GM20431 (cell line): ENCODE measurements around the gene KCNK3.
"Not testable (repeated sequence)": the region's sequence is repeated elsewhere in the genome, so short reads cannot be mapped to it uniquely, and the experiment has no call there.

Experiments
- in situ Hi-C: fragments of 300-500 bp; cut with MseI, MboI; formaldehyde crosslinking; loops from one replicate; pipeline ENCODE4 v1.15.0; 2020; ENCODE audit warnings: low sequenced_read_pairs; ENCODE audit not compliant: unreplicated experiment

Gene KCNK3

DNA sequence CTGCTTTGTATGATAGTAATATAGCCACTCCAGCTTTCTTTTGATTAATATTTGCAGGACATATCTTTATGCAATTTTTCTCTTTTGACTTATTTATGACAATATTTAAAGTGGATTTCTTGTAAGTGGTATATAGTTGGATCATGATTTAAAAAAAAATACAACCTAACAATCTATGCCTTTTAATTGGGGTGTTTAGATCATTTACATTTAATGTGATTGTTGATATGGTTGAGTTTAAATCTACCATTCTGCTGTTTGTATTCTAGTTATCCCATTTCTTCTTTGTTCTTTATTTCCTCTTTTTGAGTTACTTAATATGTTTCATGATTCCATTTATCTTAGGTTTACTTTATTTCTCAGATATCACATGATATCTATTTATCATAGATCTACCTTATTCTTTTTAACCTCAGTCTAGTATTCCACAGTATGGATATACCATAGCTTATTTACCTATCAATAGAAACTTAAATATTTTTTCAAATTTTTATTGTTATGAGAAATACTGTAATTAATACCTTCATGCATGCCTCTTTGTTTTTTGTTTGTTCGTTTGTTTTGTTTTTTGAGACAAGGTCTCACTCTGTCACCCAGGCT lies 32.1 kb upstream of the KCNK3 start:
- in situ Hi-C loops = no loop called here

DNA sequence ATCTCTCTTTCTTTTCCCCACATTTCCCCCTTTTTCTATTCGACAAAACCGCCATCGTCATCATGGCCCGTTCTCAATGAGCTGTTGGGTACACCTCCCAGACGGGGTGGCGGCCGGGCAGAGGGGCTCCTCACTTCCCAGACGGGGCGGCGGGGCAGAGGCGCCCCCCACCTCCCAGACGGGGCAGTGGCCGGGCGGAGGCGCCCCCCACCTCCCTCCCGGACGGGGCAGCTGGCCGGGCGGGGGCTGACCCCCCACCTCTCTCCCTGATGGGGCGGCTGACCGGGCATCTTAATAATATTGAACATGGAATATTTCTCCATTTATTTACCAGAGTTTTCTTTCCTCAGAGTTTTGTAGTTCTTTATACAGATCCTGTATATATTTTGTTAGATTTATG lies 27.2 kb upstream of the KCNK3 start:
- in situ Hi-C loops = not testable (repeated sequence)

DNA sequence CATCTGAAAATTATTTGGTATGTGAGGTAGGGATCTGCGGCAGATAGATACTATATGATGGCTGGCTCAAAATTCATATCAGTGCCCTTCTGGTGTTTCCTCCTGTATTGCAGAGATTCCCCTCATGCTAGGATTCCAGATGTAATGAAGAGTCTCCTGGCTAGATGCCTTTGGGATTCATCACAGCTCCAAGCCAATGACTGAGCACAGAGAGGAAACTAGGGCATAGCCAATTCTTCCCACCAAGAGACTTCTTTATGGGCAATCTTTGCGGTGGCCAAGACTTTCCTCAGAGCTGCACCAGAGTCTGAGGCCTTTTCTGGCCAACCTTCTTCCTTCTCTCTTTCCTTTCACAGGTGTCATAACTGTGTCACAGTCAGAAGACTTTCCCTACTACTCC lies 25.9 kb upstream of the KCNK3 start:
- in situ Hi-C loops = no loop called here

DNA sequence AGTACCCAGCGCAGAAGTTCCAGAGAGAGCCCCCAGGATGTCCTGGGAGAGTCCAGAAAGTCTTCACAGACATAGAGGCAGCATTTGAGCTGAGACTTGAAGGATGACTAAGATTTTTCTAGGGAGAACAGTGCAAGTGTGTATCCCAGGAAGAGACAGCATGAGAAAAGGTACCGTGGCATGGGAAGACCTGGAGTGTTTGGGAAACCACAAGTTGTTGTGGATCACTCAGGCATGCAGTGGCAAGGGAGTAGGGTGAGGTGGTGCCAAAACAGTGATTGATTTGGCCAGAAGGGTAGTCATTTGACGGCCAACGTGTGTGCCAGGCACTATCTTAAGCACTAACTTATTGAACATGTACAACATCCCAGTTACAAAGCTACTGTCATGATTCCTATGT lies 24.5 kb upstream of the KCNK3 start:
- in situ Hi-C loops = no loop called here

DNA sequence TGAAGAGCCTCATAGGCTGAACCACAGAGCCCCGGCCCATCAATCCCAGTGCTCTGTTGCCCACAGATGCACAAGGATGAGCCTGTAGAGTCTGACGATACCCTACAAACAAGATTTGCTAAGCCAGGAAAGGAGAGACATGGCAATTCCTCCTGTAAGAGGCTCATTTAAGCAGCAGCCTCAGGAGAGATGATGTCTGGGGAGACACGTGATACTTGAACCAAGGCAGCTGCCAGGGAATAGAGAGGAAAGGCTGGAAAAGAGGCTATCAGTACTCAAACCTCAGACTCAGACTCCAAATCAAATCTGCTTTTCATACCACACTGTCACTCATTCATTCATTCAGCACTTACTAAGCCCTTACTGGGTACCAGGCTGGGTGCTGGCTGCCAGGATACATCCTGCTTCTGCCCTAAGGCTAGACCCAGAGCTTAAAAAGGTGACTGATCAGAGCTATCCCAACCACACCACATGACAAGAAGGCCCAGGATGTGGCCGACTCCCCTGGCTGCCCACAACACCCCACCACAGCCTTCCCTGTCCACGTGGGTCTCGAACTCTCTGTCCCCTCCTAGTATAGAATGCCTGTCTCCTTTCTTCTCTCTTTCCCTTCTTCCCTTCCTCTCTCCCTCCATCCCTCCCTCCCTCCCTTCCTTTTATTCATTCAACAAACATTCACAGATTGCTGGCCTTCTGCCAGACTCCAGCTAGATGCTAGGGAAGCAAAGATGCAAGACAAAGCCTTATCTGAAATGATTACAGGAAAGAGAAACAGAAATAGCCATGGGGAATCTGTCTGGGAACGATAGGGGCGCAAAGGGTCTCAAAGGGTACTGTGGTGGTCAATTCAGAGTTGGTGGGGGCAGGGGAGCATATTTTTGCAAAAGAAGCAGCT lies 23.4 kb upstream of the KCNK3 start:
- in situ Hi-C loops = no loop called here

DNA sequence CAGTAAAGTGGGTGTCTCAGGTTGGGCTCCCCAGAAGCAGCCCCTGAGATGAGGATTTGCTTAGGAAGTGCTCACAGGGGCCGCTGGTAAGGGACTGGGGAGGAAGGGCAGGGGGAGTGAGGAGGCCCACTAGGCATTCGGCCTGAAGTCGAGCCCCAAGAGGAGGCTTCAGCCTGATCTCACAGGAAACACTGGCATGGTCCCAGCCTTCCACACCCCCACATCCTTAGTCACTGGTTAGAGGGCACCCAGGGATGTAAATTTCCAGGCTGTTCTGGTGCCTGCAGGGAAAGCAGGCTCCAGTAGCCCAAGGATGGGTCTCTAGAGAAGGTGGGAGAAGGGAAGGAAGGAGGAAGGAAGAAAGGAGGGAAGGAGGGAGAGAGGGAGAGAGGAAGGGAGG lies 22.4 kb upstream of the KCNK3 start:
- in situ Hi-C loops = no loop called here

DNA sequence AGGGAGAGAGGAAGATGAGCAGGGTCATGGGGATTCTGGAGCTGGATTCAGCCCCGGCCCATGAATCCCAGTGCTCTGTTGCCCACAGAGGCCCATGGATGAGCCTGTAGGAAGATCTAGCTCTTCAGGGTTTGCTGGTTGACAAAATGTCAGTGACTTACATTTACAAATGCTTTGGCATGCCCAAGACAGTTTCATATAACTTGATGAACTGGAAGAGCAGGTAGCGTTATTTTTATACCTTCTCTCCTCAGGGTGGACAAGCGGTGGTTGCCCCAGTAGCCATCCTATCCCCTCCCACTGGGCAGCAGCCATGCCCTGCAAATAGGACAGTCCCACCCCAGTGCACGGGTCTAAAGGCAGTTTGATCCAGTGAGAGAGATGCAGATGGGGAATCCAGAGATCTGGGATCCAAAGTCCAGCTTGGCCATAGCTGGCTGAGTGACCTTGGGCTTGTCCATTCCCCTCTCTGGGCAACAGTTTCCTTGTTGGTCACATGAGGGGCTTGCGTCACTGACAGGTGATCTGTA lies 21.5 kb upstream of the KCNK3 start:
- in situ Hi-C loops = no loop called here

DNA sequence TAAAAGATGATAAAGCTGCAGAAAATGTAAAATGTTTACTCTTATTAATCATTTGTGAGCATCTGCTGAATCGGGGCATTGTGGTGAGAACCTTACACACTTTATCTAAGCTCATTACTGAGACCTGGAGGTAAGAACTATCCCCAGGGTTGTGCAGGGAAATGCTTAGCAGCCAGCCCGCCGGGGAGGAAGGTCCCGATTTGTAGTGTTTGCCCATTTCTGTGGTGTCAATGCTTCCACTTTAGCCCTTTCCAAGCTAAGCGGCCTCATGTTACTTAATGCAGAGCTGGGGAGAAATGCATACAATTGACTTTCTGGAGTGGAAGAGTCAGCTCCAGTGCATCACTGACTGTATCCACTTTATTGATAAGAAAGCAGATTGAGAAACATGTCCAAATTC lies 20.8 kb upstream of the KCNK3 start:
- in situ Hi-C loops = no loop called here

DNA sequence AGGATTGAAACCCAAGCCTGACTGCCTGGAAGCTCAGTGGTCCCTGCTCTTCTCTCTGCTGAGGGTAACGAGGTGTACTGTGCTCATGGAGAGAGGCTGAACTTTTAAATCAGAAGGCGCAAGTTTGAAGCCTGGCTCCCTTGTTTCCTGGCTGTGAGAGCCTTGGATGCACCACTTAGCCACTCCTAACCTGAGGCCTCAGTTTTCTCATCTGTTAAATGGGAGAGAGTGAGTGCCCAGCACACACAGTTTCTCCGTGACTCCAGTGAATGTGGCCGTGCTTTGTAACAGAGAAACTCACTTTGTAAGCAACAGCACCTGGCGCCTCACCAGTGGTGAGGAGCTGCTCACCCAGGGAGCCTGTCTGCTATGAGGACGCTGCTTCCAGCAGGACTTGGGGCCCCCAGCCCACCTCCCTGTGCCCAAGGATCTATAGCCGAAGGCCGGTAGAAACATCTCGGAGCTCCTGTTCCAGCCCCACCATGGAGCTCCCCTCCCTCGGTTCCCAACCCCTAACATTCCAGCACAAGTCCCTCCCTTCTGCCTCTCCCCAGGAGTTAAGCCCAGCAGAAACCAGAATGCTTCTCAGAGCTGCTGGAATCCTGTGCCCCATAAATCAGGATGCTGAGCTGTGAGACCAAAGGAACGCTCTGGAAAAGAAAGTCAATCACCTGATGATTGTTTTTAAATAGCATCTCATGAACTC lies 20.3 kb upstream of the KCNK3 start:
- in situ Hi-C loops = no loop called here

DNA sequence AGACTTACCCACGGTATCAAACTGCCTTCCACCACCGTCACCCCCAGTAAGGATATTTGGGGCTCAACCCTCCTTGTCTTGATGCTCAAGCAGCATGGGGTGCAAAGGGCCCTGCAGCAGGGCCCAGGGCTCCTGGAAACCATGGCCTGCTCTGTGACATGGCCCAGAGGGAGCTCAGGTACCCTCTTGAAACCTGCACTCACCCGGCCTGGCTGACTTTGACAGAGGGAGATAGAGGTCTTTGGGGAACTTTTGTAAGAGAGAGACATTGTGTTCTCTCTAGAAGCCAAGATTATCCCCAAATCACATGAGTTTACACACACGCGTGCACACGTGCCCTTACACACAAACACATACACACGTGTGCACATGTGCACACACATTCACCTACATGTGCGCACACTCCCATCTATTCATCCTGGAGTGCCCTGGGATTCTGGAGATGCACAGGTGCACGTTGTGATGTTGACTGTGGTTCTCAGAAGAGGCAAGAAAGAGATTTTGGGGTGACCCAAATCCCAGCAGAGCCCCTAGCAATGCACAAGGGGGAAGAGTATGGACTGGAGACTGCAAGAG lies 19.6 kb upstream of the KCNK3 start:
- in situ Hi-C loops = no loop called here

DNA sequence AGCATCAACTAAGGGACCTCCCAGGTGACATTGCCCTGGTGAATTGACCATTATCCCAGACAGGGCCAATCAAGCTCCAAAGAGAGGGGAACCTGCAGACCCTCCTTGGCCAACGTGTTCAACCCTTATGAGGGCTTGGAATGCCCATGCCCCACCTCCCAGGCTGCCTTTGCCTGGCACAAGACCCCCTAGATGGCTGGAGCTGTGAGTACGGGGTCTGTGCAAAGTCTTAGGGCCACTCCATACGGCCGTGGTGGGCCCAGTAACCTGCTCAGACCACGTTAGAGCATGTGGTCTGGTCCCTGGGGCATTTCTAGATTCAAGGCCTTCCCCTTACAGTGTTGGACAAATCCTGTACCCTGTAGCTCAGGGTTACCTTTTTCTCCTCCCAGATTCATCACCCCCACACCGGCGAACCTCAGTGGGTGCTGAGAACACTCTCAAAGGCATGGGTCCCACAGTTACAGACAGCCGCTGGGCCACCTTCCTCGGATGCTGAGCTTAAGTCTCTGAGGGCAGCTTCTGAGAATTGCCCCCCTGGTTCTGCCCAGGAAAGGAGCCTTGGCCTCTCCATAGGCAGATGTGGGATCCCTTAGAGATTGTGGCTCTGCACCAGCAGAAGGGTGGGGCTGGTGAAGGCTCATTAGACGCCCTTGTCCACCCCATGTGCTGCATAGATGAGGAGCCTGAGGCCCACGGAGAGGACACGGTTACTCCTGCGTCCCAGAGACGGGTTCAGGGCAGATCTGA lies 18.3 kb upstream of the KCNK3 start:
- in situ Hi-C loops = no loop called here

DNA sequence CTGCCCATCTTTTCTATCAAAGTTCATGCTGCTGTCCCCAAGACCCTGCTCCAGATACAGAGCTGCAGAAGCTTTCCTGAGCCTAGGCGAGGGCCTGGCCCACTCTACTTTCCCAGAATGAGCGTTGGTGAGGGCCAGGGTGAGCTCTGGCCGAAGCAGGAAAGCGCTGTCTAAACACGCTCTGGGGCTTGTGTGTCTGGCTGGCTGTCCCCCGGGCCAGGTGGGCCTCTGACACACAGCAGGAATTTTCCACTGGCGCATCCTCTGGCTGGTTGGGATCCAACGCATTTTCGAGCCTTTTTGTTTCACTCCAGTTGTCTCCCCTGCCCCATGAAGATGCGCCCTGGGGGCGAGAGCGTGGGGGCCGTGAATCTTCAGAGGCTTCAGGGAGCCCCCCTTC lies 17.8 kb upstream of the KCNK3 start:
- in situ Hi-C loops = no loop called here

DNA sequence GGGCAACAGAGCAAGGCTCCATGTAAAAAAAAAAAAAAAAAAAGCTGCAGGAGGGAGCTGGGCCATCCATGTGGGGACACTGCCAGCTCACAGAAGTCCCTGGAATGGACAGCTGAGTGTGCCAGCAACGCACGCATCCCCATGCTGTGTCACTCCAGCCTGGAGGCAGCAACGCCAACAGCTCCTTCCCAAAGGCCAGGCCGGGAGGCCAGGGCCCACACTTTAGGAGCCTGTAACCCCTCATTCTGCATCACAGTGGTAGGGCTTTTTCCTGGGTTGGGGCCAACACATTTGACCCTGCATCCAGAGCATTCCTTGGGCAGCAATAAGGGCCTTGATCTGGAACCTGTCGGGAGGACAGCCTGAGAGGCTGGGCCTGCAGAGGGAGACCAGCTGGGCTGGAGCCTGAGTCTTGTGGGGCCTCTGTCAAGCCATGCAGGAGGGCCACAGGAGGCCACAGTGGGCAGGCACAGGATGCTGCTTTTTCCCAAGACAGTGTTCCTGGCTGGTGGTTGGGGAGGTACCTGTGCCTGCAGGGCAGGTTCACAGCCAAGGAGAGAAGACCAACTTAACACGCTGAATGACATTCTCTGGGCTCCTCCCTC lies 16.8 kb upstream of the KCNK3 start:
- in situ Hi-C loops = no loop called here

DNA sequence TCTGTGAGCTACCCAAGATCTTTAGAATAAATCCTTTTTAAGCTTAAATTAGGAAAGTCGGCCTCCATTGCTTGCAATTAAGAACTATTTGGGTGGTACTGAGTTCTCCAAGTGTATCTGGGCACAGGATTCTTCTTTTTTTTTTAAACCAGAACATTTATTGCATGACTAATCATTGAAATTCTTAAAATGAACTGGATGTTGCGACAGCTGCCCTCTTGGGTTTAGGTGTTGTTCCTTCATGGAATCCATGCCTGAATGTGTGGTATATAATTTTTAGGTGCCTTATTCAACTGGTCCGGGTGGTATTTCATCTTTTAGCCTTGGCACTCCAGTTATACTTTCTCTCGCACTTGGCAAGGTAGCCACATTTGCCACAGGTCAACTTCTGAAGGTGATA lies 14.5 kb upstream of the KCNK3 start:
- in situ Hi-C loops = no loop called here

DNA sequence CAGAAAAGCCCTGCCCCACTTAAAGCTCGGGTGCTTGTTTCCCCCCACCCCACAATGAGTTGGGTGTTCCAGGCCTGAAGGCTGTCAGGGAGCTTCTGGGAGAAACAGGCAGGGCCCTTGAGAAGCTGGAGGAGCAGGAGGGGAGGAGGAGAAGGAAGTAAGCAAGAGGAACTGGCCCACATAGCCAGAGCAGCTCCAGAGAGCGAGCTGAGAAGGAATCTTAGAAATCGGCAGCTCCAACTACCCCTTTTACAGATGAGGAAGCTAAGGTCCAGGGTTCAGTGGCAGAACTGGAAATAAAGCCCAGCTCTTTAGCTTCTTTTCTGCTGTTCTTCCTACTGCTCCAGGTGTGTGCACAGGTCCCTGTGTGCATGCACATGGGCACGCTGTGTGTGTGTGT lies 12.7 kb upstream of the KCNK3 start:
- in situ Hi-C loops = no loop called here

DNA sequence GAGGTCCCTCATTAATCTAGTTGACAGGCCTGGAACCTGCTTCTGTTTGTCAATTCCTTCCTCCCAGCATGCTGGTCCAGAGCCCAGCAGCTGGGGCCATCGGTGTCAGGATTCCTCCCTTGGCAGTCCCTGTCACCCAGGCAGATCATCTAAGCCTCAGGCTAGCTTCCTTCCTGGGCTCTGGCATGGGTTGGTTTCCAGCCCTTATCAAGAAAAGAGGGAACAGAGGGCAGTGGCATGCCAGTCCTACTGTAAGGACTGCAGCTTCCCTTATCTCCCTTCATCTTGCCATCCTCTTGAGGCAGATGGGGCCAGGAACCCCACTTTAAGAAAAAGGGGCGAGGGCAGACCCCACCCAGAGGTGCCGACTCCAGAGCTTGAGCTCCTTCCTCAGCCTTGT lies 10.9 kb upstream of the KCNK3 start:
- in situ Hi-C loops = no loop called here

DNA sequence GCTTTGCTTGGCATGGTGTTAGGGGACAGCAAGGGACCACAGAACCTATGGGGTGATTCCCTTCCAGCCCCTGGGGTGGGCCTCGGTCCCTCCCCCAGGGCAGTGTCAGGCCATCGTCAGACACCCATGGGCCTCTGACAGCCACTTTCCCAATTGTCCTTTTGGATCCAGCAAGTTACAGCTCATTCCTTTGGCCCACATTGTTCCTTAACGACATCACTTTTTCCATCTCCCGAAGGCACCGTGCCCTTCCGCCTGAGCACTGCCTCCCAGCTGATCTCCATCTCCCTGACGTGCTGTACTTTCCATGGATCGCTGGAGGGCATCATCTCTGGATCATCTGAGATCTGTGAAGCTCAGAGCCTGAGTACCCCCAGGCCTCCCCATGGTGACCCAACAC lies 10.4 kb upstream of the KCNK3 start:
- in situ Hi-C loops = no loop called here

DNA sequence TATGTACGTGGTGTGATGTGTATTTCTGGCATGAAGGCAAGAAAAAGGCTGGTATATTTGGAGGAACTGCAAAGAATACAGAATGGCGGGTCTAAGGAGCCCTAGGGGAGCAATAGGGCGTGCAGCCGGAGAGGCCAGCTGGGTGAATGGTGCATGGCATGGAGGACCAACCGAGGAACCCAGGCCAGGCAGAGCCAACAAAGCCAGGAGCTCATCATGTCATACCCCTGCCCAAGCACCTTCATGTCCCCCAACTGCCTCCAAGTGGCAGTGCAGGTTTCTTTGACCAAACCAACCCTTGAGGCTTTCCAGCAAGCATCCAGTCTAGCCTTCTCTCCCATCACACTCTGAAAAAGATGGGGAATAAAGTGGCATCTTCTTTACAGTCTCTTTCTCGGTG lies 8.9 kb upstream of the KCNK3 start:
- in situ Hi-C loops = no loop called here

DNA sequence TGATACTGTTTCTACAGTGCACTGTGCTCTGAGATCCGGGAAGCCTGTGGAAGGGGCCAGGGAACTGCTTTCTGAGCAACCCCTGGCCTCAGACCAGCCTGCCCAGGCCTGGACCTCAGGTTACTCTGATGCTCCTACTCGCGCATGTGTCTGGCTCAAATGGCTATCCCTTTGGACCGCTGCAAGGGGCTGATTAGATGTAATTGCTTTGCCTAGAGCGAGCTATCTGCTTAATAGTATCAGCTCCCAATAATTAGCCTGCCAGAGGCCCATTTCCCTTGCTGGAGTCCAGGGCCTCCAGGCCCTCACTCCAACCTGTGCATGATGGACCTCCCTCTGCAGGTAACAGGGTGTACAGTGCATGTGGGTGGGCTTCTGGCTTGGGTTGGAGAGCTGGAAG lies 7.2 kb upstream of the KCNK3 start:
- in situ Hi-C loops = no loop called here
